ENCODE data around the gene TMEM220. TPM values are rescaled to one million over a fixed set of nuclear protein-coding genes. Genes with fewer than 3 reads are reported as not detected.

TMEM220 gene
- polyA plus RNA-seq, 1 donor = 39.7 TPM

GRCh38 chr17:10681866-10682446, 47.9 kb downstream of the TMEM220 start:
- 100% methylated on average over 1 of the region's 7 CpGs for WGBS (ENCODE audit: insufficient coverage, low lambda C conversion rate)
- H3K27ac ChIP-seq (ENCODE audit: low read length) = no peak overlapping the region
- H3K36me3 ChIP-seq (ENCODE audit: control insufficient read depth, insufficient read depth, low read length) = peaks cover 63% of the 10 kb centered on the region

GRCh38 chr17:10674704-10675103, 55.1 kb downstream of the TMEM220 start:
- H3K27ac ChIP-seq (ENCODE audit: low read length) = no peak overlapping the region
- H3K4me1 ChIP-seq (ENCODE audit: control insufficient read depth, insufficient read depth, low read length) = no peaks in the 10 kb centered on the region
- DNase-seq = no peak
- no CpG with 5 or more reads among the region's 4 CpGs for WGBS (ENCODE audit: insufficient coverage, low lambda C conversion rate)
- no peaks in the 10 kb centered on the region for H3K9me3 ChIP-seq (ENCODE audit: control insufficient read depth, low read depth, low read length)
- H3K27me3 ChIP-seq (ENCODE audit: control insufficient read depth, insufficient read depth, low read length) = no peaks in the 10 kb centered on the region
- H3K36me3 ChIP-seq (ENCODE audit: control insufficient read depth, insufficient read depth, low read length) = peaks cover 27% of the 10 kb centered on the region
- no peak overlapping the region for H3K4me3 ChIP-seq (ENCODE audit: low read length)

More at GRCh38 chr17:10681866-10682446, 47.9 kb downstream of the TMEM220 start:
- Histone ChIP-seq H3K4me3 (ENCODE audit: low read length) (no peak overlapping the region), H3K4me1 (ENCODE audit: control insufficient read depth, insufficient read depth, low read length) (no peaks in the 10 kb centered on the region), H3K27me3 (ENCODE audit: control insufficient read depth, insufficient read depth, low read length) (no peaks in the 10 kb centered on the region), H3K9me3 (ENCODE audit: control insufficient read depth, low read depth, low read length) (no peaks in the 10 kb centered on the region)
- no peak for DNase-seq

GRCh38 chr17:10673312-10673711, 56.5 kb downstream of the TMEM220 start:
- Histone ChIP-seq H3K4me1 (ENCODE audit: control insufficient read depth, insufficient read depth, low read length) (no peaks in the 10 kb centered on the region), H3K27me3 (ENCODE audit: control insufficient read depth, insufficient read depth, low read length) (no peaks in the 10 kb centered on the region), H3K4me3 (ENCODE audit: low read length) (no peak overlapping the region), H3K9me3 (ENCODE audit: control insufficient read depth, low read depth, low read length) (no peaks in the 10 kb centered on the region), H3K27ac (ENCODE audit: low read length) (no peak overlapping the region), H3K36me3 (ENCODE audit: control insufficient read depth, insufficient read depth, low read length) (peaks cover 21% of the 10 kb centered on the region)
- DNase-seq = no peak
- no CpG with 5 or more reads among the region's 12 CpGs for WGBS (ENCODE audit: insufficient coverage, low lambda C conversion rate)

- no peaks in the 10 kb centered on the region for H3K27me3 ChIP-seq (ENCODE audit: control insufficient read depth, insufficient read depth, low read length)
- WGBS (ENCODE audit: insufficient coverage, low lambda C conversion rate) = no CpG with 5 or more reads among the region's 1 CpG
- H3K4me1 ChIP-seq (ENCODE audit: control insufficient read depth, insufficient read depth, low read length) = no peaks in the 10 kb centered on the region
- DNase-seq = no peak
- no peak overlapping the region for H3K4me3 ChIP-seq (ENCODE audit: low read length)
- no peaks in the 10 kb centered on the region for H3K9me3 ChIP-seq (ENCODE audit: control insufficient read depth, low read depth, low read length)
- H3K36me3 ChIP-seq (ENCODE audit: control insufficient read depth, insufficient read depth, low read length) = peaks cover 4% of the 10 kb centered on the region
- H3K27ac ChIP-seq (ENCODE audit: low read length) = no peak overlapping the region
Measured at GRCh38 chr17:10668775-10669174, 61.0 kb downstream of the TMEM220 start.

DNA sequence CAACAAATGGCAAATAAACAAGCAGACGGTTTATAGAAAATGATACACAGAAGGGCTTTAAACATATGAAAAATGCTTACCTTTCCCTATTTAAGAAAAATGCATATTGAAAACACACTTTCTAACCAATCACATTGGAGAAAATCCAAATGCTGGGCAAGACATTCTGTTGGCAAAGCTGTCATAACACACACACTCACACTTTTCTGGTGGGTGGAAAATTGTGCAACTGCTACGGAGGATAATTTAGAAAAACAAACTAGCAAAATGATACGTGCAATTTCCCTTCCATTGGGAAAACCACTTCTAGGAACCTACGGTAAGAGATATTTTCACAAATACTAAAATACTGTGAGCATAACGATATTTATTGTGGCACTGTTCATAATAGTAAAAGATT, 62.9 kb downstream of the TMEM220 start:
- H3K27me3 ChIP-seq (ENCODE audit: control insufficient read depth, insufficient read depth, low read length) = no peaks in the 10 kb centered on the region
- H3K36me3 ChIP-seq (ENCODE audit: control insufficient read depth, insufficient read depth, low read length) = no peaks in the 10 kb centered on the region
- 73% methylated on average over 2 of the region's 5 CpGs for WGBS (ENCODE audit: insufficient coverage, low lambda C conversion rate)
- no peak for DNase-seq
- no peak overlapping the region for H3K4me3 ChIP-seq (ENCODE audit: low read length)
- no peaks in the 10 kb centered on the region for H3K4me1 ChIP-seq (ENCODE audit: control insufficient read depth, insufficient read depth, low read length)
- no peaks in the 10 kb centered on the region for H3K9me3 ChIP-seq (ENCODE audit: control insufficient read depth, low read depth, low read length)
- H3K27ac ChIP-seq (ENCODE audit: low read length) = no peak overlapping the region

- Histone ChIP-seq H3K36me3 (ENCODE audit: control insufficient read depth, insufficient read depth, low read length) (peaks cover 3% of the 10 kb centered on the region), H3K27ac (ENCODE audit: low read length) (no peak overlapping the region), H3K4me3 (ENCODE audit: low read length) (no peak overlapping the region), H3K4me1 (ENCODE audit: control insufficient read depth, insufficient read depth, low read length) (no peaks in the 10 kb centered on the region), H3K27me3 (ENCODE audit: control insufficient read depth, insufficient read depth, low read length) (no peaks in the 10 kb centered on the region), H3K9me3 (ENCODE audit: control insufficient read depth, low read depth, low read length) (no peaks in the 10 kb centered on the region)
- WGBS (ENCODE audit: insufficient coverage, low lambda C conversion rate) = no CpG with 5 or more reads among the region's 9 CpGs
- no peak for DNase-seq
Measured at GRCh38 chr17:10664571-10664970, 65.3 kb downstream of the TMEM220 start.

Other genes starting within 250 kb of the TMEM220 start
- gene MYH1, start 211.5 kb downstream of the TMEM220 start, polyA plus RNA-seq = 0.01 TPM
- gene MYH2, start 180.4 kb downstream of the TMEM220 start, polyA plus RNA-seq = 0.03 TPM
- gene MYH3, start 72.7 kb downstream of the TMEM220 start, polyA plus RNA-seq = 26.7 TPM
- gene SCO1, start 32.5 kb downstream of the TMEM220 start, polyA plus RNA-seq = 43.9 TPM
- 23.5 TPM for gene ADPRM, start 32.4 kb downstream of the TMEM220 start, polyA plus RNA-seq
- gene TMEM238L, start 74.1 kb upstream of the TMEM220 start, polyA plus RNA-seq = 3.5 TPM
- 6.5 TPM for gene PIRT, start 108.1 kb upstream of the TMEM220 start, polyA plus RNA-seq